ENCODE results near the gene FXYD3. TPM values are rescaled to one million over a fixed set of nuclear protein-coding genes. Genes with fewer than 3 reads are reported as not detected.
A peak's percentile ranks its signal among the peaks of the same experiment; 100 is the strongest.

The FXYD3 gene
- total RNA-seq, 1 donor from 2014 or later: 145 TPM

GRCh38 chr19:35117116-35117515 lies 1.5 kb downstream of the FXYD3 start:
- H3K4me1 ChIP-seq: peaks cover 27% of the 10 kb centered on the region
- peak overlapping the region; percentile 44 for H3K4me3 ChIP-seq
- no peaks in the 10 kb centered on the region for H3K27me3 ChIP-seq
- H3K36me3 ChIP-seq: peaks cover 3% of the 10 kb centered on the region
- no peak for TF ChIP-seq CTCF (IDR thresholded peaks at IDR 0.05)
- ATAC-seq: no peak
- intact Hi-C loops (cut with DNase I): no loop called here
- peak overlapping the region; percentile 71 for H3K27ac ChIP-seq
- DNase-seq: no peak
- H3K9me3 ChIP-seq: no peaks in the 10 kb centered on the region

GRCh38 chr19:35117799-35118198 lies 2.2 kb downstream of the FXYD3 start:
- no peaks in the 10 kb centered on the region for H3K27me3 ChIP-seq
- peaks cover 3% of the 10 kb centered on the region for H3K36me3 ChIP-seq
- ATAC-seq: peak; percentile 8
- peaks cover 27% of the 10 kb centered on the region for H3K4me1 ChIP-seq
- peak overlapping the region; percentile 17 for H3K27ac ChIP-seq
- TF ChIP-seq CTCF (IDR thresholded peaks at IDR 0.05): no peak
- DNase-seq: no peak
- no peaks in the 10 kb centered on the region for H3K9me3 ChIP-seq
- intact Hi-C loops (cut with DNase I): no loop called here
- peak overlapping the region; percentile 44 for H3K4me3 ChIP-seq

- no peaks in the 10 kb centered on the region for H3K9me3 ChIP-seq
- intact Hi-C loops (cut with DNase I): no loop called here
- peak overlapping the region; percentile 30 for H3K4me3 ChIP-seq
- DNase-seq (peak; percentile 89), ATAC-seq (peak; percentile 81)
- no peak for TF ChIP-seq CTCF (IDR thresholded peaks at IDR 0.05)
- peaks cover 3% of the 10 kb centered on the region for H3K36me3 ChIP-seq
- peak overlapping the region; percentile 74 for H3K27ac ChIP-seq
- peaks cover 30% of the 10 kb centered on the region for H3K4me1 ChIP-seq
- H3K27me3 ChIP-seq: no peaks in the 10 kb centered on the region
Observed at GRCh38 chr19:35118268-35119020, 2.8 kb downstream of the FXYD3 start.

GRCh38 chr19:35119091-35119490 lies 3.5 kb downstream of the FXYD3 start:
- Histone ChIP-seq H3K4me1 (peaks cover 36% of the 10 kb centered on the region), H3K9me3 (no peaks in the 10 kb centered on the region), H3K27me3 (no peaks in the 10 kb centered on the region), H3K27ac (peak overlapping the region; percentile 74), H3K4me3 (peak overlapping the region; percentile 30), H3K36me3 (peaks cover 3% of the 10 kb centered on the region)
- intact Hi-C loops (cut with DNase I): no loop called here
- no peak for ATAC-seq
- DNase-seq: no peak
- no peak for TF ChIP-seq CTCF (IDR thresholded peaks at IDR 0.05)

GRCh38 chr19:35119578-35120155 lies 4.0 kb downstream of the FXYD3 start:
- no peak for TF ChIP-seq CTCF (IDR thresholded peaks at IDR 0.05)
- H3K27me3 ChIP-seq: no peaks in the 10 kb centered on the region
- H3K4me1 ChIP-seq: peaks cover 32% of the 10 kb centered on the region
- intact Hi-C loops (cut with DNase I): no loop called here
- ATAC-seq (no peak), DNase-seq (no peak)
- H3K9me3 ChIP-seq: no peaks in the 10 kb centered on the region
- peak overlapping the region; percentile 30 for H3K4me3 ChIP-seq
- peak overlapping the region; percentile 74 for H3K27ac ChIP-seq
- H3K36me3 ChIP-seq: peaks cover 3% of the 10 kb centered on the region

Measured in upper lobe of right lung (tissue), 1 donor.